SKM-1 (cell line): ENCODE data around the gene PREP.
"Not testable (repeated sequence)": the region's sequence is repeated elsewhere in the genome, so short reads cannot be mapped to it uniquely, and the experiment has no call there.

Source experiments
- DNase-seq: peaks from one replicate; lab custom pipeline; 2025; ENCODE audit not compliant: unreplicated experiment; lab: John Stamatoyannopoulos, UW

Gene PREP

DNA sequence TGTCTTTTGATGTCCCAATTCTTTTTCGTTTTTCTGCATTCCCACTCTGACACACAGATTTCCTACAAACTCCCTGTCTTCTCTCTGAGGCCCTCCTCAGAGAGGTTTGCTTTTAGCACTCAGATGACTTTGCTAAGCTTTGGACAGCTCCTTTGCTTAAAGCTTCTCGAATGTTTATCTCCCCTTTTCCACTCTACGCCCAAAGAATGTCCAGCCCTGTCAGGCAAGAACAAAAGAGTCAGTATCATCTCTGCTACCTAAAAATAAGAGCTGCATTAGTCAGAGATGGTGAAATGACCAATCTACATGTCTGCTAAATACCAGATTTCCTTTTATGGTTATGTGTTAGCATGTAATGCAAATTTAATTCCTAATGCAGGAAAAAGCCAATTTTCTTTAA is 56.8 kb downstream of the PREP start:
- no peak for DNase-seq

- DNase-seq: no peak
Observed at GRCh38 chr6:105345506-105345905, 57.4 kb downstream of the PREP start.

DNA sequence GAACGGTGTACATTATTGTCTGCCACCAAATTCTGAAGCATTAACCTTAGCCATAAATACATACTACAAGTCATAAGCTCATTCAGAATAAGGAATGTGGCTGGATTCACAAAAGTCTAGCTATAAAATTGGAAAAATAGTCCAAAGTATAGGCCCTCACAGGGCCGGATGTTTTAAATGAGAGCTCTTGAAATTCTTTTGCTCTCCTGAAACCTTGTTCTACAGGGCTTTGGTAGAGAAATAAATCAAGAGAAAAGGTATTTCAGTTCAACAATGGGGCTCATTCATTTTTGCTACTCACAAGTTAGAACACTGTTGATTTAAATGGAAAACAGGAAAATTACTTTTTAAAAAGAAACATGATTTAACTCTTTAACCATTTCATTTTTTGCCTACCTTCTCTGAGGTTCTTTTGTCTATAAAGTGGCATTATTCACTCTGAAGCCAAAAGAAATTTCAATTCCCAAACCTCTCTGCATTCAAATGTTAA is 58.0 kb downstream of the PREP start:
- DNase-seq: no peak

- DNase-seq: not testable (repeated sequence)
Observed at GRCh38 chr6:105338350-105338983, 64.4 kb downstream of the PREP start.

DNA sequence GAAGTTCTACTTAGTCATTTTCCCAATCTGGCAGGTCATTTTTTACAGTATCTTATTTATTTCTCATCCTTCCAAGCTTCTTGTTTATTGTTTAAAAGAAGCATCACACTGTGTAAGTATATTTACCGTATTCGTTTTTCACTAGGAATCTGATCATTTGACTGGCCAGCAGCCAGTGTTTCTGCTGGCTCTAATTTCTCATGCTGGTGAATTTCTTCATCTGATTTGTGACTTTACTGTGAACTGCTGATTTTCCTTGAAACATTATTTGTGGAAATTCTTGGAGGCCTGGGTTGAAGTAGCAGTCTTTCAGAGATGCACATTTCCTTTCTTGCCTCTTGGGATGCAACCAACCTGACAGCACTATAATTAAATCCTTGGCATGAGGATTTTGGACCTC is 65.9 kb downstream of the PREP start:
- DNase-seq: no peak

- DNase-seq: no peak
Observed at GRCh38 chr6:105332576-105332975, 70.3 kb downstream of the PREP start.

- no peak for DNase-seq
Observed at GRCh38 chr6:105331927-105332326, 71.0 kb downstream of the PREP start.

GRCh38 chr6:105330913-105331312 is 72.0 kb downstream of the PREP start:
- no peak for DNase-seq

DNA sequence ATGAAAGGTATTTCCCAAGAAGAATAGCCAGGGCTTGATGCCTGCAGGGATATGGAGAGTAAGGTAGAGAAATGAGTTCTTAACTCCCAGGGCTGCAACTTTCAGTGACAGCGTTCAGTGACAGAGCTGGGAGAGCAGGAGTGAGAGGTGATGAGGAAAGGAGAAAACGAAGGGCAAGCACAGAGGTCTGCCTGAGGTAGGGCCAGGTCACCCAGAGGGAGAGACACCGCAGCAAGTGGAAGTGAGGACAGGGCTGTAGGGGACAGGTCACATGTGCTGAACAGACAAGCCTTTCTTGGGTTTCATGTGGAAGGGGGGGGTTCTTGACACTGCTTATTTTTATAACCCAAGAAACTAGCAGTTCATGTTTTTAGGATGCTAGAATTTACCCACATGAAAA is 72.5 kb downstream of the PREP start:
- DNase-seq: no peak

GRCh38 chr6:105326833-105327770 is 75.8 kb downstream of the PREP start:
- no peak for DNase-seq

GRCh38 chr6:105326216-105326615 is 76.7 kb downstream of the PREP start:
- DNase-seq: no peak

DNA sequence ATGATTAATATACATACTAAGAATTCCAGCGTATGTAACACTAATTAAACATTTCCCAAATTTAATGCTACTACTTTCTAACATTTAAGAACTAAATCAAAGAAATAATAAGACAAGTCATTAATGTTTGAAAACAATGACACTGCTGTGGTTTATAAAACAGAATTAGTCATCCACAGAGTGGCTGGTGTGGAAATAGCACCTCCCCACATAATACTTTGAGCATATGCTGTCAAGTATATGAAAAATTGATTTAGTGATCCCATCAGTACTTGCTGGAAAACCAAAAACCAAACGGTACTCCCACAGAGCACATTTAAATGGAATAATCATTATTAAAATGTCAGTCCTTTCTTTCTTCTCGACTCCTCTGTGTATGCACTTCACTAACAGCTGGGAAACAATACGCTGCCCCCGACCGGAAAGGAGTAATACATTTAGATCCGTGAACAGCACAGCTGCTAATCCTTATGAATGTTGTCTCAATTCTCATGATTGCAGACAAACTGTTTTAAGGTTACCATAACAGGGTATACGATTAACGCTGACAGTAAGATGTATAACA is 78.4 kb downstream of the PREP start:
- DNase-seq: no peak

- DNase-seq: no peak
Observed at GRCh38 chr6:105322499-105323225, 80.2 kb downstream of the PREP start.

- no peak for DNase-seq
Observed at GRCh38 chr6:105321728-105322127, 81.2 kb downstream of the PREP start.

- DNase-seq: no peak
Observed at GRCh38 chr6:105321207-105321606, 81.7 kb downstream of the PREP start.

GRCh38 chr6:105320765-105321164 is 82.1 kb downstream of the PREP start:
- DNase-seq: no peak

GRCh38 chr6:105320271-105320670 is 82.6 kb downstream of the PREP start:
- no peak for DNase-seq

DNA sequence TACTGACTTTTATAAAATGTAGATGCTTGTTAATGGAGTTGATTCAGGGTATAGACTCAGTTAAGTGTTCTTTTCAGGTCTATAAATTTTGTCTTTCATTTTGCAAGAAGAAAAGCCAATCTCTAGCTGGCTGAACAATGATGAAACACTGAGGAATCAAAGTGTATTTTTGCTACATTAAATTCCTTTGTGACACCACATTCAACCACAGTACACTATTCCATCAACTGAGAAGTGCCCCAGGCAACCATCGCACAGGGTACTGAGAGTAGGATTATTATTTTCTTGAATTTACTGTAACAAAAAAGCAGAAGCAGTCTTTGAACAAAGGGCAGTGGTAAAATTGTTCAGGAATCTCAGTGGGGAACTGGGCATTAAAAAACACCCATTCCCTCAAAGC is 83.6 kb downstream of the PREP start:
- DNase-seq: no peak

DNA sequence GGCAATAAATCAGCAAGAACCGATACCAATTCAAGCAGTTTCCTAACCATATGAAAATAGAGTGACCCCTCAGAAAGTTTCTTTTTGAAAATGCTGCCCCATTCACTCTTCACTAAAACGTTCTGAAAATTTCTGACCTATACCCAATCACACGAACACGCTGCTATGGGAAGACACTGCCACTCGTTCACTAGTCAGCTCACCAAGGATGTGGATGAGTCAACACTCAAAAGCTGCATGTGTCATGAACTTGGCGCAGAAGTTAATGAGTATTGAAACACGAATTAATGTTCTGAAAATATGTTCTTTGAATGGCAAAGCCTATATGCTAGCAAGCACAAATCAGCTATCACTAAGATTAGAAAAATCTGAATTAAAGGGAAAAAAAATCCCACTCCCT is 84.2 kb downstream of the PREP start:
- DNase-seq: no peak

DNA sequence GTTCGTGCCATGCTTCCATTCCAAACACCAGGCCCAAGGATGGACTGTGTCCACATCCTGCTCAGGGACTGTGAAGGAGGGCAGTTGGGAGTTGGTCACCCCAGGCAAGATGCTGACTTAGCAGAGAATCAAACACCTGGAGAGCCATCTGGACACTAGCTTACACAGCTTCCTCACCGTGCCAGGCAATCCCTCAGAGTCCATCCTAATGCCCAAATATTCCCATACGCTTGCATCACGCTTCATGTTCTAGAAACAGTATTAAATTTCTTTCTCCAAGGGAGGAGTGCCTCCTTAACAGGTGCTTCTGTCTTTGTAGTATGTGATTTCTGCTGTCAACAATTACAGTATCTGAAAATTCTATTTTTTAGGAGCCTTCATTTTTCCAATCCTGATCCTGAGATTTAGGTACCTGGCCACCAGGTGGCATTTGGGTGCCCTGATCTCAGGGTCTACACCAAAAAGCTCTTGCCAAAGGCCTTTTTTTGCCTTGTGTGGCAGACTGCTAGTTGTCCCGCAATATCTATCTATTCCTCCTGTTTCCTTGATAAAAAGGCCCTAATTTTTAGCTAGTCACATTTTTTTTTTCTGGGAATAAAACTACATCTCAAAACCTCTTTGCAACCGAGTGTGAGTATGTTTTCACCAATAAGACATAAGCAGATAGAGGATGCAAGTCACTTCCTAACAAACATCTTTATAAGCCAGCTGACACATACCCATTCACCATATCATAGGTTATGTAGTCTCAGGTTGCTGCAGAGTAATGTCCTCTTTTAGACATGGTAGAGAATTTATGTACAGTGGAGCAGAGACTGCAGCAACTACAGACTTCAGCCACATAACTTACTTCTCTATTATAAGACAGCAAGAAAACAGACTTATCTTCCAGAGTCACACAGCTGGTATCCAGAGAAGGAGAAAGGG is 85.0 kb downstream of the PREP start:
- no peak for DNase-seq
